NCI-H146 (cell line): ENCODE data around the gene CYP2A7.
"Not testable (repeated sequence)": the region's sequence is repeated elsewhere in the genome, so short reads cannot be mapped to it uniquely, and the experiment has no call there.

ENCODE experiments used
- DNase-seq: peaks from one replicate; lab custom pipeline; 2025; lab: John Stamatoyannopoulos, UW

Gene CYP2A7

GRCh38 chr19:40882062-40882461 lies at the start of gene CYP2A7:
TSS of gene CYP2A7 (minus strand) at chr19:40882231. CDS start at chr19:40882210, 21 bp downstream.
- DNase-seq, result not testable (repeated sequence)

DNA sequence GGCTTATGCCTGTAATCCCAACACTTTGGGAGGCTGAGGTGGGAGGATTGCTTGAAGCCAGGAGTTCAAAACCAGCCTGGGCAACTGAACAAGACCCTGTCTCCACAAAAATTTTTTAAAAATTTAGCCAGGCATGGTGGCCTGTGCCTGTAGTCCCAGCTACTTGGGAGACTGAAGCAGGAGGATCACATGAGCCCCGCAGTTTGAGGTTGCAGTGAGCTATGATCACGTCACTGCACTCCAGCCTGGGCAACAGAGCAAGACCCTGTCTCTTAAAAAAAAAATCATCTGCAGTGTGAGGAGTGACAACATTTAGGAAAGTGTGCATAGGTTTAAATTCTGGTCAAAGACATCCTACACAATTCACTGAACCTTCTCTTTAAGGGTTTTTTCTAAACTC lies 48.8 kb upstream of the CYP2A7 start:
- DNase-seq, result not testable (repeated sequence)

GRCh38 chr19:40929942-40930341 lies 47.9 kb upstream of the CYP2A7 start:
- DNase-seq, result not testable (repeated sequence)

DNA sequence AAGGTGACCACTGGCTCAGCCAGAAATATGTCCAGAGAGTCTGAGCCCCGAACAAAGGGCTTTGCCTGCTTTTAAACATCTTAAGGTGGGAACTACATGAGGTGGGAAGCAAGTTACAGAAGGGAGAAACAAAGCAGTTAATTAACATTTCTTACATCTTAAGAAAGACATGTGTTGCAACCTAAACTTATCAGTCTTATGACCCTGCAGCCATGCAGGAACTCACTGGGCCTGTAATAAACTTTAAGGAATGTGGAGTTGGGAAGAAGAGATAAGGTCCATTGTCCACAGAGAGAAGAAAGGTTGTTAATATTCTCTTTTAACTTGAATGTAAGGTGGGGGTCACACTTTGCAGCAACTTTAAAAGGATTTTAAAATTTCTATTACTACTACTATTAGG lies 46.8 kb upstream of the CYP2A7 start:
- DNase-seq, result no peak

DNA sequence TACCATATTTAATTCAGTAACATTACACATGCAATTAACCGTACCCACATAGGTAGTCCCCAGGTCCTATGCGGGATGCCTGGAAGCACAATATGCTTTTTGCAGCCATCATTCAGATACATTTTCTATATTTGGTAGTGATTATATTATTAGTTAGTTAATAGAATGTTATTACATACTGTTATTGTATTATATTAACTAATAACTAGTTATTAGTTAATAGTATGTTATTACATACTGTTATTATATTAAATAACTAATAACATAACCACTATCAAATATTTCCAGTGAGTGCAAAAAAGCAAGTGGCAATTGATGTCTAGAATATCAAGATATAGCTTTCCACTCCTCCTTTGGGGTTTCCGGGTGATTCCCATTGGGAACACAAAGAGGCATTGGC lies 45.5 kb upstream of the CYP2A7 start:
- no peak for DNase-seq

- DNase-seq, result not testable (repeated sequence)
Measured at GRCh38 chr19:40926276-40926675, 44.2 kb upstream of the CYP2A7 start.

GRCh38 chr19:40923934-40924391 lies 41.9 kb upstream of the CYP2A7 start:
- DNase-seq, result no peak

GRCh38 chr19:40922237-40923160 lies 40.5 kb upstream of the CYP2A7 start:
- DNase-seq, result not testable (repeated sequence)

DNA sequence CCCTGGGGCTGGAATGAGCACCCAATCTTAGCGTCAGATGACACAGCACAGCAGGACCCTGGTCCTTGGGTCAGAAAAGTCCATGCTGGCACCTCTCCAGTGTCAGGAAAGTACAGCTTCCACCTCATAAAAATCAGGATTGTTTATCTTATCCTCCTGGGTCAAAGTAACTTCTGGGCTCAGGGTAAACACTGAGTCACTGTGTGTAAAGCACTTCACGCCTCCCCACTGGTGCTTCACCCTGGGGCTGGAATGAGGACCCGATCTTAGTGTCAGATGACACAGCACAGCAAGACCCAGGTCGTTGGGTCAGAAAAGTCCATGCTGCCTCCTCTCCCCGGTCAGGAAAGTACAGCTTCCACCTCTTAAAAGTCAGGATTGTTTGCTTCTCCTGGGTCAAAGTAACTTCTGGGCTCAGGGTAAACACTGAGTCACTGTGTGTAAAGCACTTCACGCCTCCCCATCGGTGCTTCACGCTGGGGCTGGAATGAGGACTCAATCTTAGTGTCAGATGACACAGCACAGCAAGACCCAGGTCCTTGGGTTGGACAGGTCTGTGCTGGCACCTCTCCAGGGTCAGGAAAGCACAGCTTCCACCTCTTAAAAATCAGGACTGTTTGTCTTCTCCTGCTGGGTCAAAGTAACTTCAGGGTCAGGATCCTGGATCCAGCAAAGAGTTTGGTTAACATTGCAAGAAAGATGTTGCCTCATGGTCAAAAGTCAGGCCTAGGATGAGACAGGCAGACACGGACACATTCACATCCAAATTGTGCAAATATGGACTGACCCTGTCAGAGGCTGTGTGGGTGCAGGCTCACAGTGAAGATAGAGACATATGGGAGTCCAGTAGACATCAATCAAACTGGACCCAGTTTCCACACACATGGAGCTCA lies 39.2 kb upstream of the CYP2A7 start:
- DNase-seq, result no peak

- DNase-seq, result no peak
Measured at GRCh38 chr19:40920300-40921004, 38.4 kb upstream of the CYP2A7 start.

DNA sequence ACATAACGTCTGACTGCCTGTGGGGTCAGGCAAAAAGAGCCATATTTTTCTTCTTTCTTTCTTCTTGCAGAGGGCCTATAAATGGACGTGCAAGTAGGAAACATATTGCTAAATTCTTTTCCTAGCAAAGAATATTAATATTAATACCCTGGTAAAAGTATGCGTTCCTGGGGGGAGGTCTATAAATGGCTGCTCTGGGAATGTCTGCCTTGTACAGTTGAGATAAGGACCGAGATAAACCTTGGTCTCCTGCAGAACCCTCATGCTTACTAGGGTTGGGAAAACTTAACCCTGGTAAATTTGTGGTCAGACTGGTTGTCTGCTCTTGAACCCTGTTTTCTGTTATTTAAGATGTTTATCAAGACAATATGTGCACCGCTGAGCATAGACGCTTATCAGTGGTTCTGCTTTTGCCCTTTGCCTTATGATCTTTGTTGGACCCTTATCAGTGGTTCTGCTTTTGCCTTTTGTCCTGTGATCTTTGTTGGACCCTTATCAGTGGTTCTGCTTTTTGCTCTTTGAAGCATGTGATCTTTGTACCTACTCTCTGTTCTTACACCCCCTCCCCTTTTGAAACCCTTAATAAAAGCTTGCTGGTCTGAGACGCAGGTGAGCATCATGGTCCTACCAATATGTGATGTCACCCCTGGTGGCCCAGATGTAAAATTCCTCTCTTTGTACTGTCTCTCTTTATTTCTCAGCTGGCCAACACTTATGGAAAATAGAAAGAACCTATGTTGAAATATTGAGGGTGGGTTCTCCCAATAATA lies 37.7 kb upstream of the CYP2A7 start:
- DNase-seq, result not testable (repeated sequence)

GRCh38 chr19:40918303-40918702 lies 36.3 kb upstream of the CYP2A7 start:
- not testable (repeated sequence) for DNase-seq

DNA sequence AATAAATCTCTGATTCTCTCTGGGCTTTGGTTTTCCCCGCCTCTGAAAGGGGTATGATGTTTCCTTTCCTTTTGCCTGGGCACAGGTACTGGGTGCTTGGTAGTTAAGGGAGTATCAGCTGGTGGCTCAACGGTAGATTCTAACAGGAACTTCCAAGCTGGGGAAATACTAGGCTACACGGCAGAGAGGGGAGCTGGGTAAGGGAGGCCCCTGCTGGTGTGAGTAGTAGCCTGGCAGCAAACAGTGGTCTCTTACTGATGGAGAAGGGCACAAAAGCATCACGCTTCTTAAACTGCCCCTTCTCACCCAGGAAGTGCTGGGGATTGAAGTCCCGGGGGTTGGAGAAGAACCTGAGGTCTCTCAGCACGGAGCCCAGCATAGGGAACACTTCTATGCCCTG lies 26.9 kb upstream of the CYP2A7 start:
- no peak for DNase-seq

GRCh38 chr19:40907968-40908735 lies 26.1 kb upstream of the CYP2A7 start:
- no peak for DNase-seq

- DNase-seq, result no peak
Measured at GRCh38 chr19:40906512-40906911, 24.5 kb upstream of the CYP2A7 start.

- DNase-seq, result not testable (repeated sequence)
Measured at GRCh38 chr19:40904673-40905156, 22.7 kb upstream of the CYP2A7 start.

GRCh38 chr19:40901975-40902750 lies 20.1 kb upstream of the CYP2A7 start:
- not testable (repeated sequence) for DNase-seq

GRCh38 chr19:40900521-40900920 lies 18.5 kb upstream of the CYP2A7 start:
- DNase-seq, result not testable (repeated sequence)

DNA sequence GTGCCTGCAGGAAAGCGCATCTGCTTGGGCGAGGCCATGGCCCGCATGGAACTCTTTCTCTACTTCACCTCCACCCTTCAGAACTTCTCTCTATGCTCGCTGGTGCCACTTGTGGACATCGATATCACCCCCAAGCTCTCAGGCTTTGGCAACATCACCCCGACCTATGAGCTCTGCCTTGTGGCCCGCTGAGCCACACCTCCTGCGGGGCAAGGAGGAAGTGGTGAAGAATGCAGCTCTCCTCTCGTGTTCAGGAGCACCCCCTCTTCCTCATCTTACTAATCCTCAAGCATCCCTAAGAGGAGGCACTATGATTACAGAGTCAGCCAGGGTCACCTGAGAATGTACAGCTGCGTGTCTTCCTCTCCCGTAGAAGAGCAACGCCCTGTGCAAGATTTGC lies 17.9 kb upstream of the CYP2A7 start:
- not testable (repeated sequence) for DNase-seq
